Epithelial cell of esophagus (primary cell): Measurements from ENCODE around the gene NINL.
"Not testable (repeated sequence)": the region's sequence is repeated elsewhere in the genome, so short reads cannot be mapped to it uniquely, and the experiment has no call there.

ENCODE experiments used
- DNase-seq: peaks from one replicate; pipeline ENCODE4 v3.0.0; 2010; ENCODE audit warnings: low read depth
- H3K4me3 ChIP-seq: 2 replicates; pipeline ENCODE4 v1.5.1; 2011; ENCODE audit warnings: mild to moderate bottlenecking, low read length, control low read depth
- CTCF ChIP-seq: IDR thresholded peaks from 2 replicates; pipeline ENCODE4 v1.5.1; 2011; ENCODE audit warnings: low read depth, mild to moderate bottlenecking, low read length, control low read depth, inconsistent platforms; ENCODE audit not compliant: insufficient read depth; ENCODE audit errors: missing control alignments

Gene NINL

GRCh38 chr20:25588491-25588890 is 3.2 kb upstream of the NINL start:
- no peak overlapping the region for H3K4me3 ChIP-seq
- no peak for DNase-seq
- no peak for TF ChIP-seq CTCF

- DNase-seq, result no peak
- no peak for TF ChIP-seq CTCF
- H3K4me3 ChIP-seq, result no peak overlapping the region
Measured at GRCh38 chr20:25587536-25587935, 2.2 kb upstream of the NINL start.

GRCh38 chr20:25586877-25587276 is 1.5 kb upstream of the NINL start:
- peak; percentile 9 for DNase-seq
- H3K4me3 ChIP-seq, result no peak overlapping the region
- TF ChIP-seq CTCF, result no peak

GRCh38 chr20:25583607-25584006 is 1.7 kb downstream of the NINL start:
- not testable (repeated sequence) for DNase-seq, H3K4me3 ChIP-seq

- no peak for TF ChIP-seq CTCF
- H3K4me3 ChIP-seq, result no peak overlapping the region
- peak; percentile 20 for DNase-seq
Measured at GRCh38 chr20:25580711-25581110, 4.6 kb downstream of the NINL start.

GRCh38 chr20:25579081-25579770 is 6.1 kb downstream of the NINL start:
- no peak for DNase-seq
- no peak overlapping the region for H3K4me3 ChIP-seq
- no peak for TF ChIP-seq CTCF

- DNase-seq, result no peak
- H3K4me3 ChIP-seq, result no peak overlapping the region
- TF ChIP-seq CTCF, result no peak
Measured at GRCh38 chr20:25576783-25577530, 8.4 kb downstream of the NINL start.
